ENCODE data around the gene LCN6.

Gene LCN6

GRCh38 chr9:136747161-136748060 is 914 bp downstream of the LCN6 start:
- in situ Hi-C loops (cut with MboI; ENCODE audit: low pct_unique_long_range_greater_than_20kb, low sequenced_read_pairs) = no loop called here
- no peak for DNase-seq

GRCh38 chr9:136746621-136747020 is 1.7 kb downstream of the LCN6 start:
- in situ Hi-C loops (cut with MboI; ENCODE audit: low pct_unique_long_range_greater_than_20kb, low sequenced_read_pairs) = no loop called here
- DNase-seq = no peak

GRCh38 chr9:136746155-136746490 is 2.2 kb downstream of the LCN6 start:
- in situ Hi-C loops (cut with MboI; ENCODE audit: low pct_unique_long_range_greater_than_20kb, low sequenced_read_pairs) = no loop called here
- no peak for DNase-seq

GRCh38 chr9:136745389-136746154 is 2.8 kb downstream of the LCN6 start:
- in situ Hi-C loops (cut with MboI; ENCODE audit: low pct_unique_long_range_greater_than_20kb, low sequenced_read_pairs) = no loop called here
- no peak for DNase-seq

GRCh38 chr9:136744773-136745172 is 3.6 kb downstream of the LCN6 start:
- in situ Hi-C loops (cut with MboI; ENCODE audit: low pct_unique_long_range_greater_than_20kb, low sequenced_read_pairs) = no loop called here
- DNase-seq = no peak

- in situ Hi-C loops (cut with MboI; ENCODE audit: low pct_unique_long_range_greater_than_20kb, low sequenced_read_pairs) = no loop called here
- DNase-seq = no peak
Measured at GRCh38 chr9:136743639-136744211, 4.6 kb downstream of the LCN6 start.

- in situ Hi-C loops (cut with MboI; ENCODE audit: low pct_unique_long_range_greater_than_20kb, low sequenced_read_pairs) = no loop called here
- DNase-seq = no peak
Measured at GRCh38 chr9:136742591-136743391, 5.5 kb downstream of the LCN6 start, which contains the start of gene LCN10. Gene LCN10 (minus strand): TSS chr9:136742940. CDS start chr9:136742903, 37 bp downstream.

- DNase-seq = no peak
- in situ Hi-C loops (cut with MboI; ENCODE audit: low pct_unique_long_range_greater_than_20kb, low sequenced_read_pairs) = no loop called here
Measured at GRCh38 chr9:136741883-136742571, 6.3 kb downstream of the LCN6 start.

- DNase-seq = no peak
- in situ Hi-C loops (cut with MboI; ENCODE audit: low pct_unique_long_range_greater_than_20kb, low sequenced_read_pairs) = no loop called here
Measured at GRCh38 chr9:136740971-136741882, 7.1 kb downstream of the LCN6 start.

- in situ Hi-C loops (cut with MboI; ENCODE audit: low pct_unique_long_range_greater_than_20kb, low sequenced_read_pairs) = no loop called here
Measured at GRCh38 chr9:136740491-136740890, 7.8 kb downstream of the LCN6 start.

GRCh38 chr9:136740069-136740468 is 8.3 kb downstream of the LCN6 start:
- in situ Hi-C loops (cut with MboI; ENCODE audit: low pct_unique_long_range_greater_than_20kb, low sequenced_read_pairs) = no loop called here

More at GRCh38 chr9:136740491-136740890, 7.8 kb downstream of the LCN6 start:
- DNase-seq = no peak

GRCh38 chr9:136739509-136739908 is 8.8 kb downstream of the LCN6 start:
- in situ Hi-C loops (cut with MboI; ENCODE audit: low pct_unique_long_range_greater_than_20kb, low sequenced_read_pairs) = no loop called here
- DNase-seq = no peak

More at GRCh38 chr9:136740069-136740468, 8.3 kb downstream of the LCN6 start:
- DNase-seq = no peak

- in situ Hi-C loops (cut with MboI; ENCODE audit: low pct_unique_long_range_greater_than_20kb, low sequenced_read_pairs) = no loop called here
- DNase-seq = no peak
Measured at GRCh38 chr9:136738960-136739359, 9.4 kb downstream of the LCN6 start.

- in situ Hi-C loops (cut with MboI; ENCODE audit: low pct_unique_long_range_greater_than_20kb, low sequenced_read_pairs) = no loop called here
- no peak for DNase-seq
Measured at GRCh38 chr9:136735812-136736480, 12.4 kb downstream of the LCN6 start.

- in situ Hi-C loops (cut with MboI; ENCODE audit: low pct_unique_long_range_greater_than_20kb, low sequenced_read_pairs) = no loop called here
- DNase-seq = no peak
Measured at GRCh38 chr9:136734837-136735496, 13.4 kb downstream of the LCN6 start.

- in situ Hi-C loops (cut with MboI; ENCODE audit: low pct_unique_long_range_greater_than_20kb, low sequenced_read_pairs) = no loop called here
Measured at GRCh38 chr9:136733611-136734010, 14.7 kb downstream of the LCN6 start.

More at GRCh38 chr9:136733611-136734010, 14.7 kb downstream of the LCN6 start:
- no peak for DNase-seq
